Measurements from ENCODE around the gene IGHMBP2.

DNA sequence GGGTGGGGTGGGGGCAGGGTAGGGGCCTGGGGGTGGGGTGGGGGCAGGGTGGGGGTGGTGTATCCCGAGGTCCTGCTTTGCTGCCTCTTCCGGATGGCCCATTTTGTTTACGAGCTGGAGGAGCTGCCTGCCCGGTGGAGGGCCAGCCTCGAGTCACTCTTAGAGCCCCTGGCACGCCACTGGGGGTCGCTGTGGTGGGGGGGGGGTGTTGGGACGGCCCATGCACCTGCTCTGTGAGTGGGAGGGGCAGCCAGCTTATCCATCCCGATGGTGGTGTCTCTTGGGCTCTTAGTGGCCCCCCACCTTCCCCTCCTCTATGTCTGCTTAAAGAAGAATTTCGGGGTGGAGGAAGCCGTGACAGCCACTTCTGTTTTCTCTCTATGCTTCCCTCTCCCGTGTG is 52.5 kb downstream of the IGHMBP2 start:
- TF ChIP-seq EZH2phosphoT487 (IDR thresholded peaks at IDR 0.05; ENCODE audit: insufficient read depth, low read depth), result no peak
- no peak for TF ChIP-seq EZH2 (IDR thresholded peaks at IDR 0.05; ENCODE audit: insufficient read depth, poor library complexity, severe bottlenecking)

Data from GM23248 (cell line).